GM21447 (cell line): ENCODE results near the gene GINS3.
"Not testable (repeated sequence)": the region's sequence is repeated elsewhere in the genome, so short reads cannot be mapped to it uniquely, and the experiment has no call there.

Experiments
- ATAC-seq: cut with Tn5 transposase; IDR thresholded peaks from one replicate; pipeline ENCODE4 v1.9.1; 2021; ENCODE audit not compliant: unreplicated experiment

GINS3 gene

GRCh38 chr16:58385218-58385773 is 7.0 kb upstream of the GINS3 start:
- no peak for ATAC-seq

GRCh38 chr16:58389724-58390123 is 2.5 kb upstream of the GINS3 start:
- no peak for ATAC-seq

- peak; percentile 25 for ATAC-seq
These were observed 850 bp downstream of the GINS3 start for GRCh38 chr16:58393138-58393504.

GRCh38 chr16:58396897-58397296 is 4.6 kb downstream of the GINS3 start:
- not testable (repeated sequence) for ATAC-seq

GRCh38 chr16:58399718-58400633 is 7.7 kb downstream of the GINS3 start:
- no peak for ATAC-seq

GRCh38 chr16:58401305-58401704 is 9.0 kb downstream of the GINS3 start:
- ATAC-seq: not testable (repeated sequence)

- ATAC-seq: no peak
These were observed 10.5 kb downstream of the GINS3 start for GRCh38 chr16:58402796-58403195.

GRCh38 chr16:58409316-58409973 is 17.2 kb downstream of the GINS3 start:
- ATAC-seq: no peak

- ATAC-seq: no peak
These were observed 19.1 kb downstream of the GINS3 start for GRCh38 chr16:58411336-58411735.

- ATAC-seq: no peak
These were observed 19.7 kb downstream of the GINS3 start for GRCh38 chr16:58411736-58412614.

- ATAC-seq: not testable (repeated sequence)
These were observed 20.3 kb downstream of the GINS3 start for GRCh38 chr16:58412615-58412970.

GRCh38 chr16:58413359-58413758 is 21.1 kb downstream of the GINS3 start:
- no peak for ATAC-seq

- no peak for ATAC-seq
These were observed 22.7 kb downstream of the GINS3 start for GRCh38 chr16:58415003-58415402.

GRCh38 chr16:58415961-58416360 is 23.7 kb downstream of the GINS3 start:
- not testable (repeated sequence) for ATAC-seq

- ATAC-seq: no peak
These were observed 24.8 kb downstream of the GINS3 start for GRCh38 chr16:58417035-58417434.

GRCh38 chr16:58417600-58417999 is 25.3 kb downstream of the GINS3 start:
- ATAC-seq: peak; percentile 37

GRCh38 chr16:58418026-58418425 is 25.8 kb downstream of the GINS3 start:
- no peak for ATAC-seq

- no peak for ATAC-seq
These were observed 26.3 kb downstream of the GINS3 start for GRCh38 chr16:58418601-58419000.

- ATAC-seq: no peak
These were observed 27.1 kb downstream of the GINS3 start for GRCh38 chr16:58419241-58419990.

- no peak for ATAC-seq
These were observed 28.8 kb downstream of the GINS3 start for GRCh38 chr16:58421059-58421458.
